Measurements from ENCODE around the gene CNOT8.
"Not testable (repeated sequence)": the region's sequence is repeated elsewhere in the genome, so short reads cannot be mapped to it uniquely, and the experiment has no call there.

Gene CNOT8

GRCh38 chr5:154829181-154829588 is 29.2 kb upstream of the CNOT8 start:
- no peaks in the 10 kb centered on the region for H3K27me3 Mint-ChIP-seq
- H3K9me3 Mint-ChIP-seq: no peaks in the 10 kb centered on the region
- peaks cover 41% of the 10 kb centered on the region for H3K4me1 Mint-ChIP-seq
- peak overlapping the region; percentile 81 for H3K27ac Mint-ChIP-seq
- peaks cover 12% of the 10 kb centered on the region for H3K36me3 Mint-ChIP-seq
- peak overlapping the region; percentile 33 for H3K4me3 Mint-ChIP-seq

GRCh38 chr5:154829589-154830218 is 28.7 kb upstream of the CNOT8 start:
- H3K36me3 Mint-ChIP-seq: peaks cover 12% of the 10 kb centered on the region
- H3K4me3 Mint-ChIP-seq: peak overlapping the region; percentile 39

GRCh38 chr5:154830219-154830595 is 28.2 kb upstream of the CNOT8 start:
- peak overlapping the region; percentile 81 for H3K27ac Mint-ChIP-seq
- H3K27me3 Mint-ChIP-seq: no peaks in the 10 kb centered on the region
- H3K36me3 Mint-ChIP-seq: peaks cover 12% of the 10 kb centered on the region
- peak overlapping the region; percentile 39 for H3K4me3 Mint-ChIP-seq
- H3K9me3 Mint-ChIP-seq: no peaks in the 10 kb centered on the region
- H3K4me1 Mint-ChIP-seq: peaks cover 48% of the 10 kb centered on the region

More at GRCh38 chr5:154829589-154830218, 28.7 kb upstream of the CNOT8 start:
- no peaks in the 10 kb centered on the region for H3K27me3 Mint-ChIP-seq
- peak overlapping the region; percentile 81 for H3K27ac Mint-ChIP-seq
- peaks cover 46% of the 10 kb centered on the region for H3K4me1 Mint-ChIP-seq
- no peaks in the 10 kb centered on the region for H3K9me3 Mint-ChIP-seq

- Mint-ChIP-seq H3K4me1 (peaks cover 47% of the 10 kb centered on the region), H3K9me3 (no peaks in the 10 kb centered on the region), H3K27ac (peak overlapping the region; percentile 81), H3K4me3 (peak overlapping the region; percentile 39), H3K36me3 (peaks cover 11% of the 10 kb centered on the region), H3K27me3 (no peaks in the 10 kb centered on the region)
These were observed 27.8 kb upstream of the CNOT8 start for GRCh38 chr5:154830596-154830995.

- Mint-ChIP-seq H3K4me3 (no peak overlapping the region), H3K27ac (no peak overlapping the region), H3K9me3 (no peaks in the 10 kb centered on the region), H3K27me3 (no peaks in the 10 kb centered on the region), H3K4me1 (peaks cover 41% of the 10 kb centered on the region), H3K36me3 (peaks cover 10% of the 10 kb centered on the region)
These were observed 27.0 kb upstream of the CNOT8 start for GRCh38 chr5:154831451-154831850.

- H3K27me3 Mint-ChIP-seq, H3K36me3 Mint-ChIP-seq, H3K27ac Mint-ChIP-seq: not testable (repeated sequence)
These were observed 25.6 kb upstream of the CNOT8 start for GRCh38 chr5:154832804-154833203.

GRCh38 chr5:154834053-154834452 is 24.4 kb upstream of the CNOT8 start:
- no peaks in the 10 kb centered on the region for H3K27me3 Mint-ChIP-seq
- no peak overlapping the region for H3K27ac Mint-ChIP-seq
- H3K4me1 Mint-ChIP-seq: peaks cover 29% of the 10 kb centered on the region
- no peak overlapping the region for H3K4me3 Mint-ChIP-seq
- H3K9me3 Mint-ChIP-seq: no peaks in the 10 kb centered on the region
- peaks cover 7% of the 10 kb centered on the region for H3K36me3 Mint-ChIP-seq

More at GRCh38 chr5:154832804-154833203, 25.6 kb upstream of the CNOT8 start:
- H3K9me3 Mint-ChIP-seq, H3K4me3 Mint-ChIP-seq: not testable (repeated sequence)
- H3K4me1 Mint-ChIP-seq: peaks cover 40% of the 10 kb centered on the region

GRCh38 chr5:154835701-154836052 is 22.8 kb upstream of the CNOT8 start:
- not testable (repeated sequence) for H3K9me3 Mint-ChIP-seq, H3K27me3 Mint-ChIP-seq, H3K4me3 Mint-ChIP-seq, H3K36me3 Mint-ChIP-seq, H3K27ac Mint-ChIP-seq
- H3K4me1 Mint-ChIP-seq: peaks cover 13% of the 10 kb centered on the region

- Mint-ChIP-seq H3K27ac (no peak overlapping the region), H3K4me1 (peaks cover 12% of the 10 kb centered on the region), H3K4me3 (no peak overlapping the region), H3K27me3 (no peaks in the 10 kb centered on the region), H3K9me3 (no peaks in the 10 kb centered on the region), H3K36me3 (no peaks in the 10 kb centered on the region)
These were observed 22.2 kb upstream of the CNOT8 start for GRCh38 chr5:154836225-154836624.

GRCh38 chr5:154837009-154837901 is 21.2 kb upstream of the CNOT8 start:
- H3K4me1 Mint-ChIP-seq: peaks cover 9% of the 10 kb centered on the region
- no peaks in the 10 kb centered on the region for H3K9me3 Mint-ChIP-seq
- no peak overlapping the region for H3K27ac Mint-ChIP-seq
- H3K27me3 Mint-ChIP-seq: no peaks in the 10 kb centered on the region
- H3K4me3 Mint-ChIP-seq: no peak overlapping the region
- H3K36me3 Mint-ChIP-seq: no peaks in the 10 kb centered on the region

- Mint-ChIP-seq H3K4me3 (no peak overlapping the region), H3K27me3 (no peaks in the 10 kb centered on the region), H3K4me1 (no peaks in the 10 kb centered on the region), H3K27ac (no peak overlapping the region), H3K36me3 (no peaks in the 10 kb centered on the region), H3K9me3 (no peaks in the 10 kb centered on the region)
These were observed 17.8 kb upstream of the CNOT8 start for GRCh38 chr5:154840435-154841272.

- Mint-ChIP-seq H3K4me3 (no peak overlapping the region), H3K27ac (no peak overlapping the region), H3K27me3 (no peaks in the 10 kb centered on the region)
These were observed 17.2 kb upstream of the CNOT8 start for GRCh38 chr5:154841273-154841661.

GRCh38 chr5:154842689-154843530 is 15.5 kb upstream of the CNOT8 start:
- Mint-ChIP-seq H3K4me3 (no peak overlapping the region), H3K27ac (no peak overlapping the region), H3K9me3 (no peaks in the 10 kb centered on the region), H3K4me1 (no peaks in the 10 kb centered on the region), H3K36me3 (no peaks in the 10 kb centered on the region), H3K27me3 (no peaks in the 10 kb centered on the region)

More at GRCh38 chr5:154841273-154841661, 17.2 kb upstream of the CNOT8 start:
- Mint-ChIP-seq H3K4me1 (no peaks in the 10 kb centered on the region), H3K36me3 (no peaks in the 10 kb centered on the region), H3K9me3 (no peaks in the 10 kb centered on the region)

GRCh38 chr5:154844809-154845208 is 13.6 kb upstream of the CNOT8 start:
- Mint-ChIP-seq H3K4me1 (peaks cover under 1% of the 10 kb centered on the region), H3K27ac (no peak overlapping the region), H3K4me3 (no peak overlapping the region), H3K9me3 (no peaks in the 10 kb centered on the region), H3K36me3 (no peaks in the 10 kb centered on the region), H3K27me3 (no peaks in the 10 kb centered on the region)

- Mint-ChIP-seq H3K4me3 (no peak overlapping the region), H3K4me1 (peaks cover 7% of the 10 kb centered on the region), H3K27ac (no peak overlapping the region), H3K9me3 (no peaks in the 10 kb centered on the region), H3K27me3 (no peaks in the 10 kb centered on the region), H3K36me3 (peaks cover 3% of the 10 kb centered on the region)
These were observed 9.1 kb upstream of the CNOT8 start for GRCh38 chr5:154849264-154849785.
